Activated naive CD8-positive, alpha-beta T cell treated with anti-CD3 and anti-CD28 coated beads, Interleukin-2, amount 50 U/mL, for 24 hours (primary cell): ENCODE measurements around the gene EDN2.
A peak's percentile ranks its signal among the peaks of the same experiment; 100 is the strongest.

ENCODE experiments used
- ATAC-seq: fragments of 150-1000 bp; cut with Tn5 transposase; one replicate; pipeline ENCODE4 v1.10.0; 2021
- DNase-seq: peaks from one replicate; pipeline ENCODE4 v3.0.0; 2021
- H3K27ac Mint-ChIP-seq: one replicate; pipeline ENCODE4 v1.8.0; 2021; ENCODE audit warnings: mild to moderate bottlenecking, mixed read lengths
- H3K27me3 Mint-ChIP-seq: one replicate; pipeline ENCODE4 v1.8.0; 2021; ENCODE audit warnings: mixed read lengths
- H3K36me3 Mint-ChIP-seq: one replicate; pipeline ENCODE4 v1.8.0; 2021; ENCODE audit warnings: low read depth, mixed read lengths
- H3K4me1 Mint-ChIP-seq: one replicate; pipeline ENCODE4 v1.8.0; 2021; ENCODE audit warnings: mixed read lengths
- H3K4me3 Mint-ChIP-seq: one replicate; pipeline ENCODE4 v1.8.0; 2021; ENCODE audit warnings: mild to moderate bottlenecking, moderate library complexity, mixed read lengths
- H3K9me3 Mint-ChIP-seq: one replicate; pipeline ENCODE4 v1.8.0; 2021; ENCODE audit warnings: mixed read lengths

The EDN2 gene

GRCh38 chr1:41510531-41511238, 26.2 kb upstream of the EDN2 start:
- no peaks in the 10 kb centered on the region for H3K27me3 Mint-ChIP-seq
- ATAC-seq (no peak), DNase-seq (no peak)
- no peak overlapping the region for H3K27ac Mint-ChIP-seq
- peak overlapping the region; percentile 26 for H3K4me3 Mint-ChIP-seq
- H3K9me3 Mint-ChIP-seq, result no peaks in the 10 kb centered on the region
- H3K4me1 Mint-ChIP-seq, result no peaks in the 10 kb centered on the region
- H3K36me3 Mint-ChIP-seq, result peaks cover 31% of the 10 kb centered on the region

- Mint-ChIP-seq H3K36me3 (peaks cover 24% of the 10 kb centered on the region), H3K4me3 (no peak overlapping the region), H3K27me3 (no peaks in the 10 kb centered on the region), H3K9me3 (no peaks in the 10 kb centered on the region), H3K4me1 (peaks cover 5% of the 10 kb centered on the region), H3K27ac (no peak overlapping the region)
- no peak for ATAC-seq
- DNase-seq, result no peak
Measured at GRCh38 chr1:41509270-41509671, 24.8 kb upstream of the EDN2 start.

GRCh38 chr1:41508290-41508689, 23.8 kb upstream of the EDN2 start:
- ATAC-seq, result no peak
- no peak for DNase-seq
- Mint-ChIP-seq H3K9me3 (no peaks in the 10 kb centered on the region), H3K4me1 (peaks cover 8% of the 10 kb centered on the region), H3K27ac (no peak overlapping the region), H3K4me3 (no peak overlapping the region), H3K27me3 (no peaks in the 10 kb centered on the region), H3K36me3 (peaks cover 18% of the 10 kb centered on the region)

- Mint-ChIP-seq H3K36me3 (peaks cover 15% of the 10 kb centered on the region), H3K27ac (peak overlapping the region; percentile 65), H3K4me1 (peaks cover 8% of the 10 kb centered on the region), H3K9me3 (no peaks in the 10 kb centered on the region), H3K27me3 (no peaks in the 10 kb centered on the region), H3K4me3 (no peak overlapping the region)
- ATAC-seq (peak; percentile 18), DNase-seq (no peak)
Measured at GRCh38 chr1:41507836-41508235, 23.4 kb upstream of the EDN2 start.

GRCh38 chr1:41507110-41507720, 22.7 kb upstream of the EDN2 start:
- H3K4me1 Mint-ChIP-seq, result peaks cover 8% of the 10 kb centered on the region
- no peaks in the 10 kb centered on the region for H3K9me3 Mint-ChIP-seq
- H3K4me3 Mint-ChIP-seq, result no peak overlapping the region
- H3K36me3 Mint-ChIP-seq, result peaks cover 14% of the 10 kb centered on the region
- DNase-seq, result no peak
- no peak for ATAC-seq
- no peaks in the 10 kb centered on the region for H3K27me3 Mint-ChIP-seq
- H3K27ac Mint-ChIP-seq, result peak overlapping the region; percentile 65

GRCh38 chr1:41504114-41505035, 19.9 kb upstream of the EDN2 start:
- Mint-ChIP-seq H3K36me3 (no peaks in the 10 kb centered on the region), H3K4me3 (no peak overlapping the region), H3K27me3 (no peaks in the 10 kb centered on the region), H3K4me1 (peaks cover 8% of the 10 kb centered on the region), H3K27ac (peak overlapping the region; percentile 35), H3K9me3 (no peaks in the 10 kb centered on the region)
- ATAC-seq (no peak), DNase-seq (no peak)

GRCh38 chr1:41503538-41504113, 19.1 kb upstream of the EDN2 start:
- no peaks in the 10 kb centered on the region for H3K9me3 Mint-ChIP-seq
- peaks cover 8% of the 10 kb centered on the region for H3K4me1 Mint-ChIP-seq
- H3K4me3 Mint-ChIP-seq, result no peak overlapping the region
- H3K36me3 Mint-ChIP-seq, result no peaks in the 10 kb centered on the region
- no peak overlapping the region for H3K27ac Mint-ChIP-seq
- ATAC-seq (no peak), DNase-seq (no peak)
- no peaks in the 10 kb centered on the region for H3K27me3 Mint-ChIP-seq

- ATAC-seq (no peak), DNase-seq (no peak)
- no peaks in the 10 kb centered on the region for H3K9me3 Mint-ChIP-seq
- H3K27ac Mint-ChIP-seq, result no peak overlapping the region
- no peak overlapping the region for H3K4me3 Mint-ChIP-seq
- H3K36me3 Mint-ChIP-seq, result no peaks in the 10 kb centered on the region
- no peaks in the 10 kb centered on the region for H3K27me3 Mint-ChIP-seq
- H3K4me1 Mint-ChIP-seq, result peaks cover 10% of the 10 kb centered on the region
Measured at GRCh38 chr1:41502912-41503311, 18.4 kb upstream of the EDN2 start.

- H3K4me3 Mint-ChIP-seq, result no peak overlapping the region
Measured at GRCh38 chr1:41501581-41501980, 17.1 kb upstream of the EDN2 start.

GRCh38 chr1:41500781-41501518, 16.5 kb upstream of the EDN2 start:
- ATAC-seq, result no peak
- Mint-ChIP-seq H3K36me3 (no peaks in the 10 kb centered on the region), H3K27me3 (peaks cover 4% of the 10 kb centered on the region), H3K27ac (no peak overlapping the region), H3K9me3 (no peaks in the 10 kb centered on the region), H3K4me1 (peaks cover 11% of the 10 kb centered on the region), H3K4me3 (no peak overlapping the region)
- DNase-seq, result no peak

More at GRCh38 chr1:41501581-41501980, 17.1 kb upstream of the EDN2 start:
- Mint-ChIP-seq H3K36me3 (no peaks in the 10 kb centered on the region), H3K27me3 (peaks cover 4% of the 10 kb centered on the region), H3K27ac (no peak overlapping the region), H3K4me1 (peaks cover 11% of the 10 kb centered on the region), H3K9me3 (no peaks in the 10 kb centered on the region)
- no peak for DNase-seq
- ATAC-seq, result no peak

- DNase-seq (no peak), ATAC-seq (no peak)
- Mint-ChIP-seq H3K4me3 (no peak overlapping the region), H3K27ac (no peak overlapping the region), H3K9me3 (no peaks in the 10 kb centered on the region), H3K4me1 (peaks cover 16% of the 10 kb centered on the region), H3K36me3 (no peaks in the 10 kb centered on the region), H3K27me3 (peaks cover 10% of the 10 kb centered on the region)
Measured at GRCh38 chr1:41500378-41500777, 15.9 kb upstream of the EDN2 start.

GRCh38 chr1:41499591-41499990, 15.1 kb upstream of the EDN2 start:
- Mint-ChIP-seq H3K4me1 (peaks cover 14% of the 10 kb centered on the region), H3K27ac (no peak overlapping the region), H3K4me3 (no peak overlapping the region), H3K27me3 (peaks cover 15% of the 10 kb centered on the region), H3K36me3 (no peaks in the 10 kb centered on the region), H3K9me3 (no peaks in the 10 kb centered on the region)
- no peak for ATAC-seq
- no peak for DNase-seq

GRCh38 chr1:41498804-41499203, 14.3 kb upstream of the EDN2 start:
- H3K4me3 Mint-ChIP-seq, result no peak overlapping the region
- H3K36me3 Mint-ChIP-seq, result no peaks in the 10 kb centered on the region
- no peak for ATAC-seq
- no peaks in the 10 kb centered on the region for H3K9me3 Mint-ChIP-seq
- DNase-seq, result no peak
- H3K4me1 Mint-ChIP-seq, result peaks cover 8% of the 10 kb centered on the region
- peaks cover 17% of the 10 kb centered on the region for H3K27me3 Mint-ChIP-seq
- no peak overlapping the region for H3K27ac Mint-ChIP-seq

GRCh38 chr1:41498391-41498790, 13.9 kb upstream of the EDN2 start:
- H3K27me3 Mint-ChIP-seq, result peaks cover 17% of the 10 kb centered on the region
- DNase-seq (no peak), ATAC-seq (no peak)
- no peak overlapping the region for H3K27ac Mint-ChIP-seq
- H3K4me3 Mint-ChIP-seq, result no peak overlapping the region
- peaks cover 8% of the 10 kb centered on the region for H3K4me1 Mint-ChIP-seq
- no peaks in the 10 kb centered on the region for H3K36me3 Mint-ChIP-seq
- H3K9me3 Mint-ChIP-seq, result no peaks in the 10 kb centered on the region
